CD4-positive, alpha-beta memory T cell (primary cell): ENCODE measurements around the gene ATG10. TPM values are rescaled to one million over a fixed set of nuclear protein-coding genes. Genes with fewer than 3 reads are reported as not detected.

ENCODE experiments used
- CTCF ChIA-PET: fragments of 350-600 bp; sonication (Branson Sonifier 250); formaldehyde crosslinking; loops from one replicate; lab custom pipeline; 2021; ENCODE audit warnings: inconsistent platforms; ENCODE audit not compliant: partially characterized antibody; lab: Charles Lee
- POLR2A ChIA-PET: fragments of 350-600 bp; sonication (Branson Sonifier 250); formaldehyde crosslinking; loops from one replicate; lab custom pipeline; 2021; ENCODE audit not compliant: partially characterized antibody; lab: Charles Lee
- DNase-seq, 5 donors: peaks; one replicate each; pipeline versions ENCODE4 v3.0.0 to v3.0.0-alpha.2; 2020 to 2022; ENCODE audit warnings: mixed read lengths in 1 of 5
- H3K27ac ChIP-seq: one replicate; pipeline ENCODE4 v1.7.0; 2013; ENCODE audit warnings: low read depth, low read length
- H3K27me3 ChIP-seq: 2 replicates; pipeline ENCODE4 v1.7.0; 2013; ENCODE audit warnings: mild to moderate bottlenecking, low read length, moderate library complexity; ENCODE audit not compliant: insufficient read depth
- H3K36me3 ChIP-seq: 2 replicates; pipeline ENCODE4 v1.7.0; 2013; ENCODE audit warnings: mild to moderate bottlenecking, low read length, moderate library complexity; ENCODE audit not compliant: insufficient read depth
- H3K4me1 ChIP-seq: 2 replicates; pipeline ENCODE4 v1.7.0; 2013; ENCODE audit warnings: mild to moderate bottlenecking, low read length, moderate library complexity; ENCODE audit not compliant: insufficient read depth
- H3K4me3 ChIP-seq, 2 donors: one replicate each; pipeline ENCODE4 v1.7.0; 2013; ENCODE audit warnings: low read length in 2 of 2, mild to moderate bottlenecking in 1 of 2
- H3K9me3 ChIP-seq, 2 donors: one replicate each; pipeline ENCODE4 v1.7.0; 2013; ENCODE audit warnings: low read length in 2 of 2, control low read depth in 1 of 2; ENCODE audit not compliant: control insufficient read depth in 1 of 2
- H3K27ac Mint-ChIP-seq, 7 donors: one replicate each; pipeline ENCODE4 v1.8.0; 2020 to 2021; ENCODE audit warnings: mixed read lengths in 7 of 7, mild to moderate bottlenecking in 6 of 7, inconsistent platforms in 3 of 7, moderate library complexity in 3 of 7
- H3K27me3 Mint-ChIP-seq, 2 donors: one replicate each; pipeline ENCODE4 v1.8.0; 2020 to 2021; ENCODE audit warnings: mixed read lengths in 2 of 2
- H3K36me3 Mint-ChIP-seq, 2 donors: one replicate each; pipeline ENCODE4 v1.8.0; 2020 to 2021; ENCODE audit warnings: mixed read lengths in 2 of 2, inconsistent platforms in 1 of 2, mild to moderate bottlenecking in 1 of 2
- H3K4me1 Mint-ChIP-seq, 4 donors: one replicate each; pipeline ENCODE4 v1.8.0; 2020 to 2021; ENCODE audit warnings: mixed read lengths in 4 of 4, mild to moderate bottlenecking in 1 of 4
- H3K4me3 Mint-ChIP-seq, 8 donors: one replicate each; pipeline ENCODE4 v1.8.0; 2020 to 2021; ENCODE audit warnings: mixed read lengths in 8 of 8, mild to moderate bottlenecking in 7 of 8, moderate library complexity in 6 of 8, inconsistent platforms in 3 of 8
- H3K9me3 Mint-ChIP-seq, 8 donors: one replicate each; pipeline ENCODE4 v1.8.0; 2020 to 2021; ENCODE audit warnings: mixed read lengths in 8 of 8, mild to moderate bottlenecking in 5 of 8, inconsistent platforms in 3 of 8, moderate library complexity in 1 of 8
- intact Hi-C: fragments of 100-400 bp; cut with micrococcal nuclease; formaldehyde crosslinking; loops from one replicate; pipeline ENCODE4 v1.15.1; 2023
- polyA plus RNA-seq, 2 donors: library from polyadenylated mRNA; unstranded; fragments of 300-500 nt; fragmentation: Illumina TruSeq; gene quantifications; one replicate each; pipeline ENCODE4 v1.2.3, GENCODE V29; 2021
- total RNA-seq, 2 experiments: library from RNA; stranded (reverse); gene quantifications; one replicate each; pipeline ENCODE4 v1.2.3, GENCODE V29; 2021

ATG10 gene
- total and polyA plus RNA-seq, 4 experiments from 2014 or later, result 7.3 to 10.5 (median 7.7) TPM

- Histone ChIP-seq H3K27ac (peak overlapping the region; percentile 79), H3K4me1 (peaks cover 23% of the 10 kb centered on the region), H3K27me3 (no peaks in the 10 kb centered on the region), H3K36me3 (peaks cover 28% of the 10 kb centered on the region), H3K9me3 (no peaks in the 10 kb centered on the region), H3K4me3 (peak overlapping the region; percentile 84 to 93)
- CTCF ChIA-PET, result no interaction called here
- no peaks in the 10 kb centered on the region for H3K9me3 Mint-ChIP-seq
- peaks cover 34 to 48% of the 10 kb centered on the region in 2 donors for H3K36me3 Mint-ChIP-seq
- POLR2A ChIA-PET, result interaction anchor here (0.9 to 2.3 kb wide), 9 partner anchors 80 to 1319 kb away, joined by 3 to 15 read pairs (median 6); partner anchors contain the start of genes SSBP2, TMEM167A, XRCC4 and ZCCHC9
- H3K27ac Mint-ChIP-seq, result peak overlapping the region; percentile 94 to 99 (median 98)
- intact Hi-C loops, result no loop called here
- DNase-seq, result no peak
- no peaks in the 10 kb centered on the region for H3K27me3 Mint-ChIP-seq
- peaks cover 15 to 48% (median 32%) of the 10 kb centered on the region in 4 donors for H3K4me1 Mint-ChIP-seq
- peak overlapping the region; percentile 86 to 99 (median 96) for H3K4me3 Mint-ChIP-seq
Observed at GRCh38 chr5:82277613-82277986, 305.8 kb downstream of the ATG10 start.

DNA sequence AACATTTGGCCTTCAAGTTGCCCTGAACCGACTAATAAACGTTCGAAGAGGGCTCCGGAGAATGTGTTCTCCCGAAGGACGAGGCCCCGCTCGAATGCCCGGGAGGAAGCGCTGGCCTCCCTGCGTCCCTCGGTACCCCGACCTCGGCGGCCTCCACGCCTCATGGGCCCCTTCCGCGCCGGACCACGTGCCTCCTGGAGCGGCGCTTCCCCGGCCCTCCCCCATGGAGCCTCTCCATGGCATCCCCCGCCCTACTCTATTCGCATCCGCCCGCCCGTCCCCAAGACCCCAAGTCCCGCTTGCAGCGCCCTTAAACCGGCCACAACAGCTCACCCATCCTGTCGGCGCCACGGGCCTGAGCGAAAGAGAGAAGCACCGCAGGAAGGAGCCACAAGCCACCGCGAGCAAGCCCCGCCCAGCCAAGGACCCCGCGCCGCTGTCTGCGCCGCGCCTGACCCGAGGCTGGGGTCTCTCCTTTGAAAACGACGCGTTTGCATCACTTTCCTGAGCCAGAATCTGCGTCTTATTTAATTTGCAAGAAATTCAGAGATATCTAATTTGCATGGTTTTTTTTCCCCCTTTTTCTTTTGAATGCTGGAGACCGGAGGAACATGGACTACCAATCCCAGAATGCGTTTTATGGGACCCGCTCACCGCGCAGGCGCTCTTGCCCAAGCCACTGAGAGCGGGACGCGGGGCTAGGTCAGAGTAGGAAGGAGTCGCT lies 306.3 kb downstream of the ATG10 start, which contains the start of gene RPS23:
Gene RPS23 (minus strand): TSS at position 368 of the 724 bp plus-strand sequence. CDS start 31 bp downstream, at position 337.
- Histone ChIP-seq H3K27ac (peak within 1 kb of the TSS; percentile 79), H3K4me3 (peak within 1 kb of the TSS; percentile 84 to 93), H3K9me3 (no peaks in the 10 kb centered on the region), H3K36me3 (peaks cover 28% of the 10 kb centered on the region), H3K27me3 (no peaks in the 10 kb centered on the region), H3K4me1 (peaks cover 23% of the 10 kb centered on the region)
- Mint-ChIP-seq H3K27me3 (no peaks in the 10 kb centered on the region), H3K4me3 (peak within 1 kb of the TSS; percentile 86 to 99 (median 96)), H3K4me1 (peaks cover 15 to 48% (median 30%) of the 10 kb centered on the region in 4 donors), H3K36me3 (peaks cover 32 to 45% of the 10 kb centered on the region in 2 donors), H3K27ac (peak within 1 kb of the TSS; percentile 94 to 99 (median 98)), H3K9me3 (no peaks in the 10 kb centered on the region)
- intact Hi-C loops, result loop anchor here (1.0 to 2.0 kb wide), 6 partner anchors 79 to 977 kb away; partner anchors contain the start of genes ATG10, SSBP2, TMEM167A and XRCC4
- peak; percentile 86 to 89 (median 88) for DNase-seq
- ChIA-PET POLR2A (interaction anchor here (0.8 to 2.3 kb wide), 14 partner anchors 10 to 1319 kb away, joined by 3 to 15 read pairs (median 4); partner anchors contain the start of genes ATG10, SSBP2, TMEM167A and XRCC4), CTCF (no interaction called here)

DNA sequence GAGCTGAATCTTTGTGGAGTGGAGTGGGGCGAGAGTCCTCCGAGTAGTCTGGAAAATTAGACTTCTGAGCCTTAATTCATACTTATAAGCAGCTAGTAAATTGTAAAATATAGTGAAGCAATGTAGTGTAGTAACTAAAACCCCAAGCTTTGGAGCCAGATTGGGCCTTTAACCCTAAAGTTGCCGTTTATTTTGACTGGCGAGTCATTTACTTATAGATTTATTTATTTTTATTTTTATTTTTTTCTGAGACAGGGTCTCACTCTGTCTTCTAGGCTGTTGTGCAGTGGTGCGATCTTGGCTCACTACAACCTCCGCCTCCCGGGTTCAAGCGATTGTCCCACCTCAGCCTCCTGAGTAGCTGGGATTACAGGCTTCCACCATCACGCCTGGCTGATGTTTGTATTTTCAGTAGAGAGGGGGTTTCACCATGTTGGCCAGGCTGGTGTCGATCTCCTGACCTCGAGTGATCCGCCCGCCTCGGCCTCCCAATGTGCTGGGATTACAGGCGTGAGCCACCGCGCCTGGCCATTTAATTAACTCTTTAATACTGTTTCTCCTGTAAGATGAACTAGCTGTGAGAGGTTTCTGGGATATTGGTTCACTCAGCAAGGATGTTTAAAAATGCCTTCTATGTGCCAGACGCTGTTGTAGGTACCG lies 307.0 kb downstream of the ATG10 start:
- peaks cover 29 to 38% of the 10 kb centered on the region in 2 donors for H3K36me3 Mint-ChIP-seq

DNA sequence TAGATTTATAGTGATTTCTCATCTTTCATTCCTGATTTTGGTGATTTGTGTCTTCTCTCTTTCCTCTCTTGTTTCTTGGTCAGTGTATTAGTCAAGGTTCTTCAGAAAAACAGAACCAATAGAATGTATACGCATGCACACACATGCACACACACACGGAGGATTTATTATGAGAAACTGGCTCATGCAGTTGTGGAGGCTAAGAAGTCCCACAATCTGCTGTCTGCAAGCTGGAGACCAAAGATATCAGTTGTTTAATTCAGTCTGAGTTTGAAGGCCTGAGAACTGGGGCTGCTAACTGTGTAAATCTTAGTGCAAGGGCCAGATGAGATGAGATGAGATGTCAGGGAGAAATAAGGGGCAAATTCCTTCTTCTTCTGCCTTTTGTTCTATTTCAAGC lies 312.1 kb downstream of the ATG10 start:
- H3K9me3 Mint-ChIP-seq, result no peaks in the 10 kb centered on the region
- peaks cover 0 to 7% of the 10 kb centered on the region in 2 donors for H3K36me3 Mint-ChIP-seq
- H3K27ac ChIP-seq, result no peak overlapping the region
- no peak overlapping the region for H3K4me3 ChIP-seq
- H3K27me3 ChIP-seq, result no peaks in the 10 kb centered on the region
- CTCF ChIA-PET, result interaction anchor here (1.0 kb wide), 1 partner anchor 69 kb away, joined by 3 read pairs; no protein-coding TSS in a partner anchor
- H3K36me3 ChIP-seq, result no peaks in the 10 kb centered on the region
- H3K27ac Mint-ChIP-seq, result no peak overlapping the region
- peaks cover 6% of the 10 kb centered on the region for H3K4me1 ChIP-seq
- no peak for DNase-seq
- H3K9me3 ChIP-seq, result no peaks in the 10 kb centered on the region
- peaks cover 1 to 6% (median 4%) of the 10 kb centered on the region in 4 donors for H3K4me1 Mint-ChIP-seq
- peaks cover 0 to under 1% of the 10 kb centered on the region in 2 donors for H3K27me3 Mint-ChIP-seq
- intact Hi-C loops, result no loop called here
- H3K4me3 Mint-ChIP-seq, result no peak overlapping the region
- POLR2A ChIA-PET, result interaction anchor here (1.3 kb wide), 1 partner anchor 23 kb away, joined by 3 read pairs; no protein-coding TSS in a partner anchor

More for the DNA sequence above, 307.0 kb downstream of the ATG10 start:
- H3K27ac Mint-ChIP-seq, result peak overlapping the region; percentile 94 to 99 (median 98)
- no peaks in the 10 kb centered on the region for H3K9me3 ChIP-seq
- peaks cover 28% of the 10 kb centered on the region for H3K36me3 ChIP-seq
- POLR2A ChIA-PET, result interaction anchor here (0.8 to 2.3 kb wide), 11 partner anchors 11 to 980 kb away, joined by 3 to 15 read pairs (median 4); partner anchors contain the start of genes ATG10, SSBP2, TMEM167A and XRCC4
- no peaks in the 10 kb centered on the region for H3K9me3 Mint-ChIP-seq
- no peak for DNase-seq
- CTCF ChIA-PET, result no interaction called here
- no peaks in the 10 kb centered on the region for H3K27me3 Mint-ChIP-seq
- peak overlapping the region; percentile 84 to 93 for H3K4me3 ChIP-seq
- no peaks in the 10 kb centered on the region for H3K27me3 ChIP-seq
- H3K4me1 Mint-ChIP-seq, result peaks cover 15 to 43% (median 30%) of the 10 kb centered on the region in 4 donors
- H3K27ac ChIP-seq, result peak overlapping the region; percentile 79
- intact Hi-C loops, result loop anchor here (1.0 to 2.0 kb wide), 6 partner anchors 78 to 978 kb away; partner anchors contain the start of genes ATG10, SSBP2, TMEM167A and XRCC4
- H3K4me3 Mint-ChIP-seq, result peak overlapping the region; percentile 86 to 99 (median 96)
- peaks cover 23% of the 10 kb centered on the region for H3K4me1 ChIP-seq

DNA sequence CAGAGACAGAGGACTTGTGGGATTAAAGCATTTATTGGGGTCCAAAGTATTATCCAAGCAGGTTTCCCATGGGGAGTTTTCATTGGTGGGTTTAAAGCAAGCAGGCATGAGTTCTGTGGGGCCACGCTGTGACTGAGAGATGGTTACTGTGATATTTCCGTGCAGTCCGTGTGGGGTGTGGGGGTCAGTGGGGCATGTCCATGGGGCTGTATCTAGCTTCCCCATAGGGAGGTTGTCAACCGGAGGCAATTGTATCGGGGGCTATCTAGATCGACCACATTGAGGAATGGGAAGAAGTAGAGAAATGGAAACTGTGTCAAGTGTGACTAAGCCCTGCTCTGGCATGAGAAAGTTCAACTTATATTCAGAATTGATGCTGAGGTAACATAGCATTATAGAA lies 313.4 kb downstream of the ATG10 start:
- H3K4me1 Mint-ChIP-seq, result no peaks in the 10 kb centered on the region

DNA sequence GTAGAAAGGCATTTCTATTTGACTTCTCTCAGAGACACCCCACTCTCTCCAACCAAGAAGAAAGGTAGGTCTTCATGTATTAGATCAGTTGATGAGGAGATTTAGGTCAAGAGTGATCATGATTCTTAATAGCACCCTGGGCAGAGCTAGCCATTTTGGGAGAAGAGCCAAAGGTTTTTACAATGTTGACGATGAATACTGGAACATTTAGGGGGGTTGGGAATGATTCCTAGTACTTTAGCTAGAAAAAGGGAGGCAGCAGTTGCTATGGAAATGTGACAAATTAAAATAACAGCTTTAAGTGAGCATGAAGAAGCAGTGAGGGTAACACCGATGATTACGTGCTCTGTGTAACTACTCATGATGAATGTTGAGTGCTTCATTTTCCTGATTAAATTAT lies 315.8 kb downstream of the ATG10 start:
- no peaks in the 10 kb centered on the region for H3K9me3 Mint-ChIP-seq
- ChIA-PET CTCF (no interaction called here), POLR2A (no interaction called here)
- H3K36me3 Mint-ChIP-seq, result peaks cover 0 to 7% of the 10 kb centered on the region in 2 donors
- H3K4me1 Mint-ChIP-seq, result no peaks in the 10 kb centered on the region
- H3K4me3 Mint-ChIP-seq, result no peak overlapping the region
- H3K27ac Mint-ChIP-seq, result no peak overlapping the region
- Histone ChIP-seq H3K4me3 (no peak overlapping the region), H3K27me3 (no peaks in the 10 kb centered on the region), H3K9me3 (no peaks in the 10 kb centered on the region), H3K27ac (no peak overlapping the region), H3K4me1 (no peaks in the 10 kb centered on the region), H3K36me3 (no peaks in the 10 kb centered on the region)
- intact Hi-C loops, result no loop called here
- peaks cover 0 to 1% of the 10 kb centered on the region in 2 donors for H3K27me3 Mint-ChIP-seq
- DNase-seq, result no peak

More for the DNA sequence above, 313.4 kb downstream of the ATG10 start:
- no peak for DNase-seq
- Histone ChIP-seq H3K27ac (no peak overlapping the region), H3K4me1 (no peaks in the 10 kb centered on the region), H3K36me3 (no peaks in the 10 kb centered on the region), H3K4me3 (no peak overlapping the region), H3K9me3 (no peaks in the 10 kb centered on the region), H3K27me3 (no peaks in the 10 kb centered on the region)
- Mint-ChIP-seq H3K36me3 (peaks cover 0 to 7% of the 10 kb centered on the region in 2 donors), H3K4me3 (no peak overlapping the region), H3K27ac (no peak overlapping the region), H3K9me3 (no peaks in the 10 kb centered on the region), H3K27me3 (peaks cover 0 to 1% of the 10 kb centered on the region in 2 donors)
- CTCF ChIA-PET, result no interaction called here
- POLR2A ChIA-PET, result no interaction called here
- intact Hi-C loops, result no loop called here
